GM12891 (cell line): ENCODE data around the gene CATSPERB.
"Not testable (repeated sequence)": the region's sequence is repeated elsewhere in the genome, so short reads cannot be mapped to it uniquely, and the experiment has no call there.

Source experiments
- DNase-seq: peaks from one replicate; pipeline ENCODE4 v3.0.0; 2011; ENCODE audit warnings: low spot score; ENCODE audit not compliant: insufficient read length
- FAIRE-seq: peaks from 2 replicates; lab custom pipeline; 2011; peaks lifted over from hg19 to GRCh38; lab: Jason Lieb, UNC
- PAX5 ChIP-seq: IDR thresholded peaks from 2 replicates; pipeline ENCODE4 v1.6.1; 2011; ENCODE audit warnings: low read length, moderate library complexity, mild to moderate bottlenecking; ENCODE audit not compliant: insufficient read depth, severe bottlenecking
- POLR2A ChIP-seq: IDR thresholded peaks from 2 replicates; pipeline ENCODE4 v1.6.1; 2011; ENCODE audit warnings: low read depth, low read length, control low read depth
- POLR2AphosphoS5 ChIP-seq: IDR thresholded peaks from 2 replicates; pipeline ENCODE4 v1.6.1; 2011; ENCODE audit warnings: low read depth, low read length, control low read depth
- POU2F2 ChIP-seq: IDR thresholded peaks from 2 replicates; pipeline ENCODE4 v1.6.1; 2011; ENCODE audit warnings: low read depth, mild to moderate bottlenecking, control low read depth, low read length, moderate library complexity
- SPI1 ChIP-seq: IDR thresholded peaks from 2 replicates; pipeline ENCODE4 v1.6.1; 2011; ENCODE audit warnings: low read depth, low read length, control low read depth
- TAF1 ChIP-seq: IDR thresholded peaks from 2 replicates; pipeline ENCODE4 v1.6.1; 2011; ENCODE audit warnings: low read depth, low read length, control low read depth

Gene CATSPERB

GRCh38 chr14:91679273-91679672 lies 52.6 kb downstream of the CATSPERB start:
- DNase-seq (no peak), FAIRE-seq (no peak)
- TF ChIP-seq TAF1: no peak
- TF ChIP-seq POLR2AphosphoS5: no peak
- TF ChIP-seq SPI1: no peak
- no peak for TF ChIP-seq PAX5
- TF ChIP-seq POU2F2: no peak
- TF ChIP-seq POLR2A: no peak

GRCh38 chr14:91677687-91678086 lies 54.2 kb downstream of the CATSPERB start:
- not testable (repeated sequence) for DNase-seq, FAIRE-seq

GRCh38 chr14:91674911-91675310 lies 57.0 kb downstream of the CATSPERB start:
- no peak for FAIRE-seq
- no peak for DNase-seq

GRCh38 chr14:91669867-91670266 lies 62.0 kb downstream of the CATSPERB start:
- no peak for FAIRE-seq
- TF ChIP-seq TAF1 (no peak), SPI1 (no peak), PAX5 (no peak), POU2F2 (no peak), POLR2A (no peak), POLR2AphosphoS5 (no peak)
- no peak for DNase-seq

More at GRCh38 chr14:91674911-91675310, 57.0 kb downstream of the CATSPERB start:
- TF ChIP-seq POLR2AphosphoS5: no peak
- no peak for TF ChIP-seq POLR2A
- no peak for TF ChIP-seq SPI1
- TF ChIP-seq POU2F2: no peak
- TF ChIP-seq PAX5: no peak
- TF ChIP-seq TAF1: no peak

DNA sequence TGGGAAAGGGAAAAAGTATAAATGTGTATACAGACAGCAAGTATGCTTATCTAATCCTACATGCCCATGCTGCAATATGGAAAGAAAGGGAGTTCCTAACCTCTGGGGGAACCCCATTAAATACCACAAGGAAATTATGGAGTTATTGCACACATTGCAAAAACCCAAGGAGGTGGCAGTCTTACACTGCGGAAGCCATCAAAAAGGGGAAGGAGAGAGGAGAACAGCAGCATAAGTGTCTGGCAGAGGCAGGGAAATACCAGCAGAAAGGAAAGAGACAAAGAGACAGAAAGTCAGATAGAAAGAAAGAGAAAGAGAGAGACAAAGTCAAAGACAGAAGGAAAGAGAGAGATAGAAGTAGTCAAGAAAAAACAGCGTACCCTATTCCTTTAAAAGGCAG lies 64.8 kb downstream of the CATSPERB start:
- FAIRE-seq: not testable (repeated sequence)

GRCh38 chr14:91660790-91661189 lies 71.1 kb downstream of the CATSPERB start:
- no peak for DNase-seq
- no peak for FAIRE-seq
- TF ChIP-seq POU2F2 (no peak), PAX5 (no peak), TAF1 (no peak), SPI1 (no peak), POLR2A (no peak), POLR2AphosphoS5 (no peak)

More for the DNA sequence above, 64.8 kb downstream of the CATSPERB start:
- not testable (repeated sequence) for DNase-seq

DNA sequence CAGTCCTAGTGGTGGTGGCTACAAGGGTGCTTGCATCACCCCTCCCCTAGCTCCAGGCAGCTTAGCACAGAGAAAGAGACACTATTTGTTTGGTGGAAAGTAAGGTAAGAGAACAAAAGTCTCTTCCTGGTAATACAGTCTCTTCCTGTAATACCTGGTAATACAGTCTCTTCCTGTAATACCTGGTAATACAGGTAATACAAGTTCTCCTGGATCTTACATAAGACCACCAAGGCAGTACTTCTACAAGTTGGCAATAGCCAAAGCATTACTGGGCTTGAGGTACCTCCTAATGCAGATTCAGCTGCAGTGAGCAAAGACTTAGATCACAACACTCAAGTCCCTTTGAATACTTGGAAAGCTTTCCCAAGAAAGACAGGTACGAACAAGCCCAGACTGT lies 77.0 kb downstream of the CATSPERB start:
- FAIRE-seq (no peak), DNase-seq (no peak)
- TF ChIP-seq POLR2AphosphoS5: no peak
- TF ChIP-seq SPI1: no peak
- TF ChIP-seq TAF1: no peak
- TF ChIP-seq POU2F2: no peak
- TF ChIP-seq POLR2A: no peak
- TF ChIP-seq PAX5: no peak

DNA sequence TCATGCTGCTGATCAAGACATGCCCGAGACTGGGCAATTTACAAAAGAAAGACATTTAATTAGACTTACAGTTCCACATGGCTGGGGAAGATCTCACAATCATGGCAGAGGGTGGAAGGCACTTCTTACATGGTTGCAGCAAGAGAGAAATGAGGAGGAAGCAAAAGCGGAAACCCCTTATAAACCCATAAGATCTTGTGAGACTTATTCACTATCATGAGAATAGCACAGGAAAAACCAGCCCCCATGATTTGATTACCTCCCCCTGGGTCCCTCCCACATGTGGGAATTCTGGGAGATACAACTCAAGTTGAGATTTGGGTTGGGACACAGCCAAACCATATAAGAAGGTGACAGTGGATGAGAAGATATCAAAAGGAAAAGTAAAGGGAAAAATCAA lies 78.4 kb downstream of the CATSPERB start:
- FAIRE-seq (no peak), DNase-seq (no peak)
- TF ChIP-seq PAX5 (no peak), POLR2AphosphoS5 (no peak), POU2F2 (no peak), SPI1 (no peak)

DNA sequence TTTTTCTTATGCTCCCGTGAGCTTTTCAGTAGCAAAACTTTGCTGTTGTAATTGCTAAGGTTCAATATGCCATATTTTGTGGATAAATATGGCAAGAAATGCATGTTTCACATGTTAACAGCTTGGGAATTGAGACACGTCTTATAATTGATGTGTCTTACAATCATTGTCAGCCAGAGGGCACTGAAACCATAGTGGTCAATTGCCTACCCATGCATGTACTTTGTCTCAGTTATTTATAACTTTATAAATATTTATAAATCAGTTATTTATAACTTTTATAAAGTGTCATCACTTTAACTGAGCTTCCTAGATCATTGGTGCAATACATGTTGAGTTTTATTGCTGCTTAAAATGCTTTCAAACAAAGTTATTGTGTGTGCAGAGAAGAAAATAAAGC lies 82.0 kb downstream of the CATSPERB start:
- DNase-seq (peak; percentile 15), FAIRE-seq (peak; percentile 62)
- no peak for TF ChIP-seq SPI1
- no peak for TF ChIP-seq POU2F2
- TF ChIP-seq TAF1: no peak
- TF ChIP-seq POLR2AphosphoS5: no peak
- no peak for TF ChIP-seq PAX5
- no peak for TF ChIP-seq POLR2A

GRCh38 chr14:91647856-91648255 lies 84.0 kb downstream of the CATSPERB start:
- FAIRE-seq: peak; percentile 33
- TF ChIP-seq TAF1: no peak
- TF ChIP-seq POLR2A: no peak
- TF ChIP-seq PAX5: no peak
- no peak for TF ChIP-seq POU2F2
- TF ChIP-seq POLR2AphosphoS5: no peak
- TF ChIP-seq SPI1: no peak

GRCh38 chr14:91636604-91637003 lies 95.3 kb downstream of the CATSPERB start:
- no peak for TF ChIP-seq POLR2A
- no peak for TF ChIP-seq POU2F2
- no peak for TF ChIP-seq SPI1
- no peak for TF ChIP-seq TAF1
- TF ChIP-seq POLR2AphosphoS5: no peak
- TF ChIP-seq PAX5: no peak
- DNase-seq (no peak), FAIRE-seq (no peak)

More at GRCh38 chr14:91647856-91648255, 84.0 kb downstream of the CATSPERB start:
- no peak for DNase-seq
